ENCODE data around the gene BAIAP2.

BAIAP2 gene

GRCh38 chr17:81030741-81031565 is 4.0 kb upstream of the BAIAP2 start:
- no peaks in the 10 kb centered on the region for H3K36me3 ChIP-seq (ENCODE audit: insufficient read depth, low read length)
- peaks cover 4% of the 10 kb centered on the region for H3K4me1 ChIP-seq (ENCODE audit: insufficient read depth, low read length, poor library complexity, severe bottlenecking)
- no peak overlapping the region for H3K4me2 ChIP-seq (ENCODE audit: low read depth, low read length, poor library complexity, severe bottlenecking)
- no peak overlapping the region for H2AFZ ChIP-seq (ENCODE audit: low read length)
- H3F3A ChIP-seq (ENCODE audit: low read depth) = no peaks in the 10 kb centered on the region
- TF ChIP-seq CTCF (conservative IDR thresholded peaks at IDR 0.05; ENCODE audit: low read length) (no peak), EZH2phosphoT487 (IDR thresholded peaks at IDR 0.05; ENCODE audit: borderline replicate concordance) (no peak)
- no peaks in the 10 kb centered on the region for H3K9me3 ChIP-seq (ENCODE audit: insufficient read depth, low read depth, low read length)
- H3K9ac ChIP-seq (ENCODE audit: low read depth, low read length, poor library complexity, severe bottlenecking) = no peak overlapping the region
- H3K79me2 ChIP-seq (ENCODE audit: insufficient read depth, low read length) = no peaks in the 10 kb centered on the region
- no peak overlapping the region for H3K4me3 ChIP-seq (ENCODE audit: low read length, poor library complexity, severe bottlenecking)
- peaks cover 4% of the 10 kb centered on the region for H3K27me3 ChIP-seq (ENCODE audit: insufficient read depth, low read length, poor library complexity, severe bottlenecking)
- H3K9me2 ChIP-seq (replicated peaks; ENCODE audit: low read depth, low read length) = no peaks in the 10 kb centered on the region
- no peaks in the 10 kb centered on the region for H4K20me1 ChIP-seq (ENCODE audit: insufficient read depth, low read length, poor library complexity, severe bottlenecking)

- no peak overlapping the region for H3K4me2 ChIP-seq (ENCODE audit: low read depth, low read length, poor library complexity, severe bottlenecking)
- H2AFZ ChIP-seq (ENCODE audit: low read length) = no peak overlapping the region
- no peaks in the 10 kb centered on the region for H3K36me3 ChIP-seq (ENCODE audit: insufficient read depth, low read length)
- H3K9me2 ChIP-seq (replicated peaks; ENCODE audit: low read depth, low read length) = no peaks in the 10 kb centered on the region
- H3K4me1 ChIP-seq (ENCODE audit: insufficient read depth, low read length, poor library complexity, severe bottlenecking) = peaks cover 4% of the 10 kb centered on the region
- H3F3A ChIP-seq (ENCODE audit: low read depth) = no peaks in the 10 kb centered on the region
- no peak overlapping the region for H3K9ac ChIP-seq (ENCODE audit: low read depth, low read length, poor library complexity, severe bottlenecking)
- no peaks in the 10 kb centered on the region for H4K20me1 ChIP-seq (ENCODE audit: insufficient read depth, low read length, poor library complexity, severe bottlenecking)
- TF ChIP-seq CTCF (conservative IDR thresholded peaks at IDR 0.05; ENCODE audit: low read length) (no peak), EZH2phosphoT487 (IDR thresholded peaks at IDR 0.05; ENCODE audit: borderline replicate concordance) (no peak)
- H3K79me2 ChIP-seq (ENCODE audit: insufficient read depth, low read length) = no peaks in the 10 kb centered on the region
- peaks cover 4% of the 10 kb centered on the region for H3K27me3 ChIP-seq (ENCODE audit: insufficient read depth, low read length, poor library complexity, severe bottlenecking)
- no peak overlapping the region for H3K4me3 ChIP-seq (ENCODE audit: low read length, poor library complexity, severe bottlenecking)
- H3K9me3 ChIP-seq (ENCODE audit: insufficient read depth, low read depth, low read length) = no peaks in the 10 kb centered on the region
These were observed 3.1 kb upstream of the BAIAP2 start for GRCh38 chr17:81031566-81032550.

- no peaks in the 10 kb centered on the region for H3K9me2 ChIP-seq (replicated peaks; ENCODE audit: low read depth, low read length)
- peaks cover 4% of the 10 kb centered on the region for H3K4me1 ChIP-seq (ENCODE audit: insufficient read depth, low read length, poor library complexity, severe bottlenecking)
- H2AFZ ChIP-seq (ENCODE audit: low read length) = no peak overlapping the region
- no peaks in the 10 kb centered on the region for H3K36me3 ChIP-seq (ENCODE audit: insufficient read depth, low read length)
- no peak overlapping the region for H3K4me3 ChIP-seq (ENCODE audit: low read length, poor library complexity, severe bottlenecking)
- no peak overlapping the region for H3K9ac ChIP-seq (ENCODE audit: low read depth, low read length, poor library complexity, severe bottlenecking)
- H3K27me3 ChIP-seq (ENCODE audit: insufficient read depth, low read length, poor library complexity, severe bottlenecking) = peaks cover 4% of the 10 kb centered on the region
- H3K79me2 ChIP-seq (ENCODE audit: insufficient read depth, low read length) = no peaks in the 10 kb centered on the region
- H3K9me3 ChIP-seq (ENCODE audit: insufficient read depth, low read depth, low read length) = no peaks in the 10 kb centered on the region
- no peak for TF ChIP-seq CTCF (conservative IDR thresholded peaks at IDR 0.05; ENCODE audit: low read length)
- no peak overlapping the region for H3K4me2 ChIP-seq (ENCODE audit: low read depth, low read length, poor library complexity, severe bottlenecking)
- no peaks in the 10 kb centered on the region for H4K20me1 ChIP-seq (ENCODE audit: insufficient read depth, low read length, poor library complexity, severe bottlenecking)
- no peaks in the 10 kb centered on the region for H3F3A ChIP-seq (ENCODE audit: low read depth)
These were observed 2.1 kb upstream of the BAIAP2 start for GRCh38 chr17:81032641-81033480.

Data from Loucy (cell line).